ENCODE results near the gene STON1.
"Not testable (repeated sequence)": the region's sequence is repeated elsewhere in the genome, so short reads cannot be mapped to it uniquely, and the experiment has no call there.

Gene STON1

GRCh38 chr2:48527226-48527885 lies 2.6 kb upstream of the STON1 start:
- DNase-seq (ENCODE audit: low read depth in 2 of 2) = no peak

DNA sequence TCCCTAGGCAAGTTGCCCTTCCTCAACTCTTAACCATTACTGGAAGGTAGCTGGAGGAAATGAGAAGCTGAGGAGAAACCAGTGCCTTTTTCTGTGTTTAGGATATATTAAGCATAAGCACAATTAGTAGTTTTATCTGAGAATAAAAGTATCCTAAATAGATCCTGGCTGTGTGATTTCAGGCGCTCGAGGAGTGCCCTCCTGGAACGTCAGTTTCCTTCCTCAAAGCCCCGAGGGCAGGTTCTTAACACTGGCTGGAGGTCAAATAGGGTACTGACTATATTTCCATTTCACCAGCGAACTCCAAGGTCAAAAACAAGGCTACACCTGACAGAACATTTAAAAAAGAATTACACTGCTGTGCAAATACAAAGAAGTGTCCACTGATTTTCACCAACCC lies 1.5 kb upstream of the STON1 start:
- no peak for DNase-seq (ENCODE audit: low read depth in 2 of 2)

GRCh38 chr2:48529194-48529593 lies 760 bp upstream of the STON1 start:
- no peak for DNase-seq (ENCODE audit: low read depth in 2 of 2)

DNA sequence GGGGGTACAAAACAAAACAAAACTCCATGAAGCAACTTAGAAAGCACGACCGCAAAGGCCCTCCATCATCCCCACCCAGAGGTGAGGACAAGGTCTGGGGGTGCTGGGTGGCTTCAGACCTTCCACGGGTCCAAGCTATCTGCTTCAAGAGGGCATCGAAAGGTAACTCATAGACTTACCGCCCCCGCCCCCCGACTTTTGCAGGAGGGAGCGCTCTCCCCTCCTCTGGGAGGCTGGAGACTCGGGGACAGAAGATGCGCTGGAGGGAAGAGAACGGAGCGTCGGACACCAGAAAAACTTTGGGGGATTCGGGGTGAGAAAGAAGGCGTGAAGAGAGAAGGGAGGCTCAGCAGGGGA lies 300 bp upstream of the STON1 start:
- no peak for DNase-seq (ENCODE audit: low read depth in 2 of 2)

DNA sequence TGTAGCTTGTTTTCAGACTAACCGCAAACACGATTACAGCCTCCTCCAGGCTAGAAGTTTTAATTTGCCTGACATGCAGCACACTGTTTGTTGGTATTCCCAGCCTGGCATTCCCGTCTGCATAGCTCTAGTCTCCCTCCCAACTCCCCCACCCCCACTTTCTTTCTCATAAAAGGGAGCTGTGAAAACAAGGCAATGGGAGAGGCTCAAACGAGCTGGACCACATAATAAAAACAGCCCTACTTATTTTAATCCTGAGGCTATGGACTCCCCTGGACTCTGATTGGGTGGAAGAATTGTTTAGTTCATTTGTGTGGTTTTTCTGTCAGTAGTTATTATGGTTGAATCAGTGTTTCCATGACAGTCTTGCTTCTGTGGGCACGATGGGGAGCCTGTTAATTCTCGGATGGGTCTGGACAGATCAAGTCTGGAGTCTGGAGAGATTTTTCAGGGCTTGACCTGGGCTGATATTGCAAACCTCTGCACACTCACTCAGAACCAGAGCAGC lies 1.2 kb downstream of the STON1 start:
- DNase-seq (ENCODE audit: low read depth in 2 of 2) = no peak

GRCh38 chr2:48532174-48532573 lies 2.2 kb downstream of the STON1 start:
- DNase-seq (ENCODE audit: low read depth in 2 of 2) = no peak

DNA sequence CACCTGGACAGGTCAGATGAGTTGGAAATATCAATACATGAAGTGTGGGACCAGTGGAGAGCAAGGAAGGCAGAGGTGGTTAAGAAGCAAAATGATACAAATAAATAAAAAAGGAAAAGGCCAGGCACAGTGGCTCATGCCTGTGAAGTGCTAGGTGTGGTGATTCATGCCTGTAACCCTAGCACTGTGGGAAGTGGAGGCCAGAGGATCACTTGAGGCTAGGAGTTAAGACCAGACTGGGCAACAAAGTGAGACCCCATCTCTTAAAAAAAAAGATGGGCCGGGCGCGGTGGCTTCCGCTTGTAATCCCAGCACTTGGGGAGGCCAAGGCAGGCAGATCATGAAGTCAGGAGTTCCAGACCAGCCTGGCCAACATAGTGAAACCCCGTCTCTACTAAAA lies 2.9 kb downstream of the STON1 start:
- DNase-seq (ENCODE audit: low read depth in 2 of 2) = no peak

- DNase-seq (ENCODE audit: low read depth in 2 of 2) = no peak
These were observed 4.8 kb downstream of the STON1 start for GRCh38 chr2:48534781-48535180.

DNA sequence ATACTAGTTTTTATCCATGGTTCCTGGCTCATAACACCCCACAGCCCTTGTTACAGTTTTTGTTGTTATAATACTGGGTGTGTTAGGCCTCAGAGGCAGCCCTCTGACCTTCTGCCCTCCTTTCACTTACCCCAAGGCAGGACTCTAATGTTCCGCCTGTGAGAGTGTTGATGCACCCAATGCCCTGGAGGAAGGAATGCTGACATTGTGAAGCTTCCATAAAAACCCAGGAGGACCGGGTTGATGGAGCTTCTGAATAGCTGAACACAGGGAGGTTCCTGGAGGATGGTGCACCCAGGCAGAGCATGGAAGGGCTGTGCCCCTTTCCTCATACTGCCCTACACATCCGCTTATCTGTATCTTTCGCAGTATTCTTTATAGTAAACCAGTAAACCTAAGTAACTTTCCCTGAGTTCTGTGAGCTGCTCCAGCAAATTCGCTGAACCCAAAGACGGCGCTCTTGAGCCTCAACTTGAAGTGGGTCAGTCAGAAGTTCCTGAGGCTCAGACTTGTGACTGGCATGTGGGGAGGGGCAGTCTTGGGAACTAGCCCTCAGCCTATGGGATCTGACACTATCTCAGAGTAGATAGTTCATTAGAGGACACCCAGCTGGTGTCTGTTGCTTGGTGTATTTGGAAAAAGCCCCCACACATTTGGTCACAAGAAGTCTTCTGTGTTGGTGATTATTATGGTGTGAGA lies 10.4 kb downstream of the STON1 start:
- no peak for DNase-seq (ENCODE audit: low read depth in 2 of 2)

GRCh38 chr2:48541666-48542389 lies 11.9 kb downstream of the STON1 start:
- no peak for DNase-seq (ENCODE audit: low read depth in 2 of 2)

- no peak for DNase-seq (ENCODE audit: low read depth in 2 of 2)
These were observed 13.9 kb downstream of the STON1 start for GRCh38 chr2:48543895-48544294.

DNA sequence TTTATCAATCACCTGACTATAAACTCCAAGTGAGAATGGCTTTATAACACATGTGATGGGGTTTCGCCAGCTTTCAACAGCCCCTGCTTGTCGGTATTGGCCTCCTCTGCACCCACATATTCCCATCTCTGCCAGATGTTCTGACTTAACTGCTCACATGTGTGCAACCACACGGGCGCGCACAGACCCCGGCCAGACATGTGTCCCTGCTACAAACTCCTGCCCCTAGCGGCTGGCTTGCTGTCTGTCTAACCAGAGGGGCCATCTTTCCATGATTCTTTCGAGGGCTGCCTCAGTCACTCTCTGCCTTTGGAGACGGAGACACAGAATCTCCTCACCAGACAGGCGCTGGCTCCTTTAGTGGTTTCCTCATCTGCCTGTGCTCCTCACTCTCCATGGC lies 15.3 kb downstream of the STON1 start:
- no peak for DNase-seq (ENCODE audit: low read depth in 2 of 2)

- no peak for DNase-seq (ENCODE audit: low read depth in 2 of 2)
These were observed 18.9 kb downstream of the STON1 start for GRCh38 chr2:48548840-48549239.

- no peak for DNase-seq (ENCODE audit: low read depth in 2 of 2)
These were observed 20.0 kb downstream of the STON1 start for GRCh38 chr2:48549972-48550371.

DNA sequence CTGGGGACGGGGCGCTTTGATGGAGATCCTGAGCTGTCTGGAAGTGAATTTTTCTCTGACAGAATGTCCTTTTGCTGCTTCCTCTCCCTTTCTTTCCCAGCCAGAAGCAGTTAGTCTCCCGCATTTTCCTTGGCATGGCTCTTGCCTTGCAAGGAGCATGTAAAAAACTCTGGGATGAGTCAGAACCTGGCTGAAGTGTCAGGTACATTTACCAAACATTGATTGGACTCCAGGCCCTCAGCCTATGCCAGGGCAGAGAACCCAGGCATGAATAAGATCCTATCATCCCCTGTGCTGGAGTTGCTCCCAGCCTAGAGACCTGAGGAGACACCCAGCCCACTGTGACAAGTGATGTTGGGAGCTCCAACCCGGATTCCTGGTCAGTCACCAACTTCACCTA lies 21.6 kb downstream of the STON1 start:
- no peak for DNase-seq (ENCODE audit: low read depth in 2 of 2)

DNA sequence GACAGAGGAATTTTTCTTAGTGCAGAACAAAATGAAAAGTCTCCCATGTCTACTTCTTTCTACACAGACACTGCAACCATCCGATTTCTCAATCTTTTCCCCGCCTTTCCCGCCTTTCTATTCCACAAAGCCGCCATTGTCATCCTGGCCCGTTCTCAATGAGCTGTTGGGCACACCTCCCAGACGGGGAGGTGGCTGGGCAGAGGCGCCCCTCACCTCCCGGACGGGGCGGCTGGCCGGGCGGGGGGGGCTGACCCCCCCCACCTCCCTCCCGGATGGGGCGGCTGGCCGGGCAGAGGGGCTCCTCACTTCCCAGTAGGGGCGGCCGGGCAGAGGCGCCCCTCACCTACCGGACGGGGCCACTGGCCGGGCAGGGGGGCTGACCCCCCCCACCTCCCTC lies 25.1 kb downstream of the STON1 start:
- DNase-seq (ENCODE audit: low read depth in 2 of 2) = not testable (repeated sequence)

GRCh38 chr2:48558456-48558855 lies 28.5 kb downstream of the STON1 start:
- DNase-seq (ENCODE audit: low read depth in 2 of 2) = no peak

GRCh38 chr2:48560546-48561209 lies 30.7 kb downstream of the STON1 start:
- no peak for DNase-seq (ENCODE audit: low read depth in 2 of 2)

DNA sequence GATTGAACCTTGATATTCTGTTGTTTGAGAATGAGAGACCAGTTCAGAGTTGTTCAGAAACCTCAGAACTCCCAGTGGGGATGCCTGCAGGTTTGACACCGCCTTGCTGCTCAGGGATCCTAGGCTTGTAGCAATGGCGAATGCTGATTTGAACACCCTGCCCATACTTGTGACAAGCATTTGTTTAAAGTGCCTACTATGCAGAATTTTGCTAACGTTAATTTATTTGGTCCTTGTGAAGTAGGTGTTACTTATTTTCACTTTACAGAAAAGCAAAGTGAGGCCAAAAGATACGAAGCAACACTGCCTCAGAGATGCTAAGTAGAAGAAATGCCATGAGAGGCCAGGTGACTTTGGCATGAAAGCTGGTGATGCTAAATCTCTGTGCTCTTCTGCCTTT lies 32.3 kb downstream of the STON1 start:
- no peak for DNase-seq (ENCODE audit: low read depth in 2 of 2)

GRCh38 chr2:48566592-48567310 lies 36.8 kb downstream of the STON1 start:
- DNase-seq (ENCODE audit: low read depth in 2 of 2) = no peak

DNA sequence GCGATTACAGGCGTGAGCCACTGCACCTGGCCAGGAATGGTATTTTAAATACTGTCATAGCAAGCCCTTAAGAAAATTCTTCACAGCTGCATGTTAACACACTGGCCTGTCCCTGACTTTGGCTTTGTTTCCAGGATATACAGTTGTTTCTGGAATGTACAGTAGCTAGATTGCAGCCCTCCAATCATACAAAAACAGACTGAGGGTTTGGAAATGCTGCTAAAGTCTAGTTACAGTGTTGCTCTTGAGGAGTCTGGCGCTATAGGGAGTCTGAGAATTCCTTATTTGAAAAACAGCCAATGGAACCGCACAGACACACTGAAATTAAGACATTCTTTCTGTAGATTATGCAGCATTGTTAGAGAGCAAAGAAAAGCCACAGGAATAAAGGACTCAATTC lies 37.7 kb downstream of the STON1 start:
- DNase-seq (ENCODE audit: low read depth in 2 of 2) = no peak

DNA sequence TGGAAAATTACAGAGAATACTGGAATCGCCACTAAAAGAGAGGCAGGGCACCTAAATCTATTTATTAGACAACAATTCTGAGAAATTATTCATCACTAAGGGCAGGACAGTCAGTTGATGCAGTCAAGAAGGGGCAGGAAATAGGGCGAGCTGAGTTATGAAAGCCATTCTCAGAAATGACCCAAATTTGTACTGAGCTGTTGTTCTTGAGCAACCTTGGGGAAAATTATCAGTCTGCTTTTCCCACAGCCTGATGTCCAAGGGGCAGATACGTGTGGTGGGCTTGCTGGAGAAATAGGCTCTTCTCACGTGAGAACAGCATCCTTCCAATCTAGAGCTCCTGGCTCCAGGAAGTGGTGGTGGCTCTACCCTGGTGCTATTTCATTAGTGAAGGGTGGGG lies 38.6 kb downstream of the STON1 start:
- no peak for DNase-seq (ENCODE audit: low read depth in 2 of 2)

Data from activated CD8-positive, alpha-beta memory T cell treated with anti-CD3 and anti-CD28 coated beads for 4 hours (primary cell).